Measurements from ENCODE around the gene SH2D2A.

DNA sequence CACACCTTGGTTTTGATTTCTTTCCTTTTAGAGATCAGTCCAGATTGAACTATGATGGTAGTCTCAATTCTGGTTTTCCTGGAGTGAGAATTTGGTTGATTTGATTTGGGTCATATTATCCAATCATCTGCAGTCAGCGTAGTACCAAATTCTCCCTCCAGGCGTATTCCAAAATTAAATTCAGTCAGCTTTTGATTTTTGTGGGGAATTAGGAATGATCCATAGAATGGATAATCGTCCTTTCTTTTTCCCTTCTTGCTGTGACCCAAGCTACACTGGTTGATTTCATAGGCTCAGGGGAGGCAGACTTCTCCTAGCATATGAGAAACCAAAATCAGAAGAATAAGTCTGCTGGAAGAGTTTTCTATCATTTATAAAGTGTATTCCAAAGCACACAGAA is 44.4 kb downstream of the SH2D2A start:
- TF ChIP-seq GABPA (IDR thresholded peaks at IDR 0.05; ENCODE audit: low read depth) (no peak), CTCF (IDR thresholded peaks at IDR 0.05; ENCODE audit: insufficient read depth, low read length) (no peak)
